ENCODE measurements around the gene CSF3R.
A peak's percentile ranks its signal among the peaks of the same experiment; 100 is the strongest.
"Not testable (repeated sequence)": the region's sequence is repeated elsewhere in the genome, so short reads cannot be mapped to it uniquely, and the experiment has no call there.

CSF3R gene

GRCh38 chr1:36477615-36478014, 5.1 kb downstream of the CSF3R start:
- H3K4me3 ChIP-seq (ENCODE audit: low read depth, low read length); H3K27ac ChIP-seq; H3K36me3 ChIP-seq; H3K27me3 ChIP-seq (ENCODE audit: insufficient read depth, low read depth, severe bottlenecking); H3K9me3 ChIP-seq (ENCODE audit: severe bottlenecking); DNase-seq: not testable (repeated sequence)
- TF ChIP-seq CTCF (IDR thresholded peaks at IDR 0.05; ENCODE audit: low read depth, low read length) = 0 out of 2 replicates have a peak, but pooled peaks have one; percentile 12

- no peak for DNase-seq
- H3K27ac ChIP-seq = 0 out of 2 replicates have a peak overlapping the region, but pooled peaks have one; percentile 14
- no peaks in the 10 kb centered on the region for H3K9me3 ChIP-seq (ENCODE audit: severe bottlenecking)
- TF ChIP-seq CTCF (IDR thresholded peaks at IDR 0.05; ENCODE audit: low read depth, low read length) = no peak
- no peaks in the 10 kb centered on the region for H3K27me3 ChIP-seq (ENCODE audit: insufficient read depth, low read depth, severe bottlenecking)
- H3K36me3 ChIP-seq = no peaks in the 10 kb centered on the region
- no peak overlapping the region for H3K4me3 ChIP-seq (ENCODE audit: low read depth, low read length)
These were observed 5.8 kb downstream of the CSF3R start for GRCh38 chr1:36476945-36477344.

- Histone ChIP-seq H3K27ac (no peak overlapping the region), H3K4me3 (ENCODE audit: low read depth, low read length) (no peak overlapping the region), H3K9me3 (ENCODE audit: severe bottlenecking) (no peaks in the 10 kb centered on the region), H3K27me3 (ENCODE audit: insufficient read depth, low read depth, severe bottlenecking) (no peaks in the 10 kb centered on the region), H3K36me3 (no peaks in the 10 kb centered on the region)
- DNase-seq = peak; percentile 54
- 0 out of 2 replicates have a peak, but pooled peaks have one; percentile 2 for TF ChIP-seq CTCF (IDR thresholded peaks at IDR 0.05; ENCODE audit: low read depth, low read length)
These were observed 6.7 kb downstream of the CSF3R start for GRCh38 chr1:36475910-36476604.

GRCh38 chr1:36475341-36475740, 7.4 kb downstream of the CSF3R start:
- H3K27me3 ChIP-seq (ENCODE audit: insufficient read depth, low read depth, severe bottlenecking) = no peaks in the 10 kb centered on the region
- TF ChIP-seq CTCF (IDR thresholded peaks at IDR 0.05; ENCODE audit: low read depth, low read length) = no peak
- H3K27ac ChIP-seq = no peak overlapping the region
- H3K4me3 ChIP-seq (ENCODE audit: low read depth, low read length) = no peak overlapping the region
- no peak for DNase-seq
- H3K9me3 ChIP-seq (ENCODE audit: severe bottlenecking) = no peaks in the 10 kb centered on the region
- H3K36me3 ChIP-seq = no peaks in the 10 kb centered on the region

- DNase-seq = no peak
- Histone ChIP-seq H3K4me3 (ENCODE audit: low read depth, low read length) (no peak overlapping the region), H3K9me3 (ENCODE audit: severe bottlenecking) (no peaks in the 10 kb centered on the region), H3K27ac (no peak overlapping the region), H3K27me3 (ENCODE audit: insufficient read depth, low read depth, severe bottlenecking) (no peaks in the 10 kb centered on the region), H3K36me3 (no peaks in the 10 kb centered on the region)
- no peak for TF ChIP-seq CTCF (IDR thresholded peaks at IDR 0.05; ENCODE audit: low read depth, low read length)
These were observed 10.1 kb downstream of the CSF3R start for GRCh38 chr1:36472656-36473055.

Data from WERI-Rb-1 (cell line).